ENCODE data around the gene ADH5.
"Not testable (repeated sequence)": the region's sequence is repeated elsewhere in the genome, so short reads cannot be mapped to it uniquely, and the experiment has no call there.

The ADH5 gene

GRCh38 chr4:99088481-99089365, at the start of gene ADH5:
ADH5 (minus strand) TSS chr4:99088788; CDS start chr4:99088700, 88 bp downstream.
- DNase-seq (ENCODE audit: low spot score) = peak; percentile 88

DNA sequence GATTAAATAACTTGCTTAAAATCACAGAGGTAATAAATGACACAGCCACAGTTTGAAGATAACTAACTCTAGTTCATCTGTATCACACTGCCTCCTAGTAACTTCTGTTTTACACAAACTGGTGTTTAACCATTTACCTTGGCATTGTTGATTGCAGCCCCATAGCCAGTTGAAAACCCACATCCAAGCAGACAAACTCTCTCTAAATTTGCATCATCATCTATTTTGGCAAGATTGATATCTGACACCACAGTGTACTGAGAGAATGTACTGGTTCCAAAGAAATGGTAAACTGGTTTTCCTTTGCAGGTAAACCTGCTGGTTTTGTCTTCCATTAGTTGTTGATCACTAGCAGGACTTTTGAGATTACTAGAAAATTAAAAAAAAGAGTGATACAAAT, 47.7 kb upstream of the ADH5 start:
- no peak for DNase-seq (ENCODE audit: low spot score)

GRCh38 chr4:99135541-99136162, 47.1 kb upstream of the ADH5 start:
- no peak for DNase-seq (ENCODE audit: low spot score)

GRCh38 chr4:99134586-99134985, 46.0 kb upstream of the ADH5 start:
- DNase-seq (ENCODE audit: low spot score) = no peak

DNA sequence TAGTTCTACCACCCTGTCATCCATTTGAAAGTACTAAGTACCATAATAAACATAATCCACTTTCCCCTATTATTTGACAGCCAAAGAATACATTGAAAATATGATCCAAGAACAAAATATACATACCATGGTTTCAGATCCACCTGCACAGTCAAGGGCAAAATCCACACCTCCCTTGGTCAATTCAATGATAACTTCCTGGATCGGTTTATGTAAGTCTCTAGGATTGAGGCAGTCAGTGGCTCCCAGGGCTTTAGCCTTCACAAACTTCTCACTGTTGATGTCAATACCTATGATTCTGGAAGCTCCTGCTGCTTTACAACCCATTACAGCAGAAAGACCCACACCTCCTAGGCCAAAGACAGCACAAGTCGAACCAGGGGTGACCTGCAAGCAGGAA, 42.8 kb upstream of the ADH5 start:
- DNase-seq (ENCODE audit: low spot score) = no peak

DNA sequence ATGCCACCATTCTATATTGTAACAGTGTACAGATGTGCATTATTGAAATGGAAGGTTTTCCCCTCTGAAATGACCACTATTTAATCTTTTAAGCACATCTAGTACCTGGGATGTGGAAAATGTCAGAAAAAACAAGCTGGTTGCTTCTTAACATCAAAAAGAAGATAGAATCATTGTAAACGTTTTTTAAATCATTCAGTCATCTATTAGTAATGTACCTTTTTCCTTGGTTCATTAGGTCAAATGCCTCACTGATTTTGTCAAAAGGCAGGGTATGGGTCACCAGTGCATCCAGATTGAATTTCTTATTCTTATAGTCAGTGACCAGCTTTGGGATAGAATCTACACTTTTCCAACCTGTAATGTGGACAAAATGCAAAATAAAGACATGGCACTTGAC, 37.8 kb upstream of the ADH5 start:
- peak; percentile 14 for DNase-seq (ENCODE audit: low spot score)

DNA sequence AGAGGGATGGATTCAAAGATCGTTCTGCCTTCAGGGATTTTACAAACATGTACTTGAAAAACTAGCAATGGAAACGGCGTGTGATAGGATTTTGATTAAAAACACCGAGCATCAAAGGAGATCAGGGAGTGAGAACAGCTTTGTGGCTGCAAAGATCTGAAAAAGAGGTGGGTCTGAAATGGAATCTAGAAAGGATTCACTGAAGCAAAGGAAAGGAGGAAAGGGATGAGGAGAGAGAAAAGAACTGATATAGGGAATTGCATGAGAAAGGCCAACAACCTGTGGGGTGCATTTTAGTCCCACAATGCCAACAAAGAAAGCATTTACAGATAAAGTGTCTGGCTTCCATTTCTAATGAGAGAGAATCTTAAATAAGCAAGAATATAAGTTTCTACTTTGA, 32.4 kb upstream of the ADH5 start:
- no peak for DNase-seq (ENCODE audit: low spot score)

- DNase-seq (ENCODE audit: low spot score) = no peak
Measured at GRCh38 chr4:99120501-99120900, 31.9 kb upstream of the ADH5 start.

DNA sequence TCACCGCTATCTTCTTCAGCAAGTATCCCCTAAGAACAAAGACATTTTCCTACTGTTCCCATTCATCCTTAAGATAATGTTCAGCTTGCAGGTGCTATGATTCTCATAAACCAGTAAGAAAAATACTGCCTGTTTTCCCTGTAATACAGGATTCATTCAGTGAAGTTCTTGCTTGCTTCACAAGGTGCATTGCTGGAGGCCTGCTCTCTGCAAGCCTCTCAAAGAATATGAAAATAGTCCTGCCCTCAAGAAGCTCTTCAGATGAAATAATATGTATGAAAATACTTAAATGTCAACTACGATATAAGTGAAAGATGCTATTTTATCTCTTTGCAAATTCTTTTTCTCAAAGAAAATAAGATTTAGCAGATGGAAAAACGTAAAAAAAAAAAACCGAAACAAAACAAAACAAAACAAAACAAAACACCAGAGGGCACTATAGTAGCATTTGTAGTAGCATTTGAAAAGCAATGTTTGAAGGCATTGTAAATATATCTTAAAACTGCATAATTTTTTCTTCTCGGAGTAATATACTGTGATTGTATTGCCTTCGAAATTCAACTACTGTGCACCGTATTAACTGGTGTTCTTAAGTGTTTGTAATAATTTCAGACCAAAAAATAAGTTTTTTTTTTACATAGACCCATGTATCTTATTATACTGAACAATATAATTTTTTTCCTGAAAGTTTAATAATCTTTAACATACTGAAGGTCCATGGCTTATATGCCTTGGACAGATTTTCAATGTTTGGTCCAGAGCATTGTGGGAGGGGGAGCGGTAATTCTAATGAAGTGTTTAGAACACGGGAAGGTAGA, 29.5 kb upstream of the ADH5 start:
- peak; percentile 32 for DNase-seq (ENCODE audit: low spot score)

GRCh38 chr4:99117122-99117841, 28.7 kb upstream of the ADH5 start:
- not testable (repeated sequence) for DNase-seq (ENCODE audit: low spot score)

DNA sequence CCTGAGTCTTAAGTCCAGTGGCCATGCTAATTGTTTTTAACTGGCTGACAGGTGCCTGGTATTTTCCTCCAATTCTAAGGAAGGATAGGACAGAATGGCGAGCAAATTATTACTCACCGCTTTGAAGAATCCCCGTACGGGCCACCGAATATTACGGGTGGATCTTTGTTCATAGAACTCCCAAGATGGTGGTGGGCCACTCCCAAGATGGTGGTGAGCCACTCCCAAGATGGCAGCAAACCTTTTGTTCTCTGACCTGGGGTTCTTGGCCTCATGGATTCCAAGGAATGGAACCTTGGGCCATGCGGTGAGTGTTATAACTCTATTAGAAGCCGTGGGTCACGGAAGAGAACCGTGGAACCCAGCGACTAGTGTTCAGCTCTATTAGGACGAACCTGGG, 20.7 kb upstream of the ADH5 start:
- DNase-seq (ENCODE audit: low spot score) = not testable (repeated sequence)

DNA sequence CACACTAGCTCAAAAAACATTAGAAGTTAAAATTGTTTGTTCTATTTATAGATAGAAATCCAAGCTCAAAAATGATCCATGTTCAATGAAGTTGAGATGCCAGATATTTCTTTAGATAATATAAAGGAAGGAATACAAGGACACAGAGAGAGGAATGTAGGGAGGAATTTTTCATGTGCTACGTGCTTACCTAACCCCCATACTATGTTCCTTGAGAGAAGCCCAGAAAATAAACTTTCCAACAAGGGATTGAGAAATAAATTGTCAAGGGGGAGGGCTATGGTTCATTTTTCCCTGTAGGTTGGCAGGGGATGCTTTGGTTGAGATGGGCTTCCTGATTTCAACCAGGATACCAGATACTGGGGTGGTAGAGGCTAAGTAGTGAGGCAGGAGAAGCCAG, 15.6 kb upstream of the ADH5 start:
- no peak for DNase-seq (ENCODE audit: low spot score)

- no peak for DNase-seq (ENCODE audit: low spot score)
Measured at GRCh38 chr4:99103166-99103565, 14.6 kb upstream of the ADH5 start.

DNA sequence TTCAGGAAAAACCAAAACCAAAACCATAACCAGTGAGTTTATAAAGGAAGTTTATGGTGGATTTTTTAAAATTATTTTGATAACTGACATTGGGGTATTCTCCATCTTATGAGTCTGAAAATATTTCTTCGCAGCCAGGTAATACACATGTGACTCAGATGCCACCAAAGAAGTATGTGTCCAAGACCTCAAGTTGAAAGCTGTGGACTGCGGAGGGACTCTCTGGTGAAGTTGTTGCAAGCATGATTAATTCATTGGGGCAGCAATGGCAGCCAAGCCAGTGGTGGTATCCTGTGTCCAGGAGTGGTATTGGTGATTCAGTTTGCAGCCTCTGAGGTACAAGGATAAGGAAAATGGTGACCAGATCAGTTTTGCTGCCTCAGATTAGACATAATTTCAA, 14.0 kb upstream of the ADH5 start:
- no peak for DNase-seq (ENCODE audit: low spot score)

DNA sequence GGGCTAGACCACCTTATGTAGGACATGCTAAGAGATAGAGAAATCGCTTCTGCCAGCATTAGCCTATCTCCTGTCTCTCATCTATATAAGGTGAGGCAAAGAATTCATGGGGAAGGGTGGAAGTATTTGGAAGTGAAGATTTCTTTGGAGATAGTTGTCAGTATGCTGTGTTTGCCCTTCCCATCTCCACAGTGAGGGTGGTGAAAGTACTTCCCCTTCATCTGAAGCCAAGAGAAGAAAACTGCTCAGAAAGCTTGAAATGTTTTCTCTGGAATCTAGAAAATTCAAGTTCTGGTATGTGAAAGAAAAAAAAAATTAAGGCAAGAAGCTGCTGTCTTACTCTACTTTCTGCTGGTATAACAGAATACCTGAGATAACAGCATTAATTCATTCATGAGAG, 12.3 kb upstream of the ADH5 start:
- DNase-seq (ENCODE audit: low spot score) = no peak

- DNase-seq (ENCODE audit: low spot score) = not testable (repeated sequence)
Measured at GRCh38 chr4:99099814-99100213, 11.2 kb upstream of the ADH5 start.

GRCh38 chr4:99099311-99099710, 10.7 kb upstream of the ADH5 start:
- no peak for DNase-seq (ENCODE audit: low spot score)

- not testable (repeated sequence) for DNase-seq (ENCODE audit: low spot score)
Measured at GRCh38 chr4:99091841-99092240, 3.3 kb upstream of the ADH5 start.

DNA sequence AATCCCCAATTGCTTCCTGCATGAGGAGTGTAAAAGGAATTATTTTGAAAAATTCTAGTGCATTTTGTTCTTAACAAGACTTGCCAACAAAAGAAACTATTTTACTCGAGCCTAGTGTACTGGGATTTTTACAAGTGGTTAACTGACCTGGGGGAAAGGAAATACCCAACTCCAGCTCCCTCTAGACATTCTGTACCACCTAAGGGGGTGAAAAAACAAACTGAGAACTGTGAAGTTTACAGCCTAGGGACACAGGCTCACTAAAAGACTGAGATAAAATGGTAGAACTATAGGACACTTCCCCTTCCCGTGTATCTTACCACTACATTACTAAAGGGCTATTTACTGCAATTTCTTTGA, 2.6 kb upstream of the ADH5 start:
- DNase-seq (ENCODE audit: low spot score) = no peak

DNA sequence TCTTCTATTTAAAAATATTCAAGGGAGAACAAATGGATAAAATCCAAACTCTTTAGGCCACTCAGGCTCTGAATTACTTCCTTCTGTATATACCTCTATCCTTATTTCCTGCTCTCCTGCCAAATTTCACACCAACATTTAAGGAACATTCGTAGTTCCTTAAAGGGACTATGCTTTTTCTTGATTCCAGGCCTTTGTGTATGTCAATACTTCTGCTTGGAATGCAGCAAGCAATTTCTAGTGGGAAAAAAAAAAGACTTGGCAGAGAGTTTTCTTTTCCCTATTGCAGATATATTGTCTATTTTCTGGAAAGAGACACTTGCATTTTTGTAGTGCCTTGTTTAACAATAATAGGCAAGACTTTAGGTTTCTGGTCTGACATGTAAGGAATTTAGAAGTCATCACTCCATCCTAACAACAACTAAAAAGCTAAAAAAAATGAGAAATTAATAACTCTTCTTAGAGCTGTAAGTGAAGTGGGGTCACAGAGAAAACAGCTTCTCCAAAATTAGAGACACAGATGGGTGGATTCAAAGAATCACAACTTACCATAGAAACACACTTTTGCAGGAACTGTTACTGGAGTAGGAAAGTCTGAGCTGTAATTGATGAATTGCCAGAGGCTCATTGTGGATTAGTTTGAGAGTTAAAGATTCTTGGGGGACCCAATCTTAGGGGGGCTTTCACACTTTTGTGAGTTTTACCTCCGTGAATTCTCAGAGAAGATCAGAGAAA, 2.1 kb upstream of the ADH5 start:
- DNase-seq (ENCODE audit: low spot score) = no peak

GRCh38 chr4:99088023-99088449, 552 bp downstream of the ADH5 start:
- peak; percentile 59 for DNase-seq (ENCODE audit: low spot score)
